Right renal pelvis (tissue), 4 donors: ENCODE measurements around the gene IL2RA. TPM values are rescaled to one million over a fixed set of nuclear protein-coding genes. Genes with fewer than 3 reads are reported as not detected.
"Not testable (repeated sequence)": the region's sequence is repeated elsewhere in the genome, so short reads cannot be mapped to it uniquely, and the experiment has no call there.

Experiments
- DNase-seq, 4 donors: peaks; one replicate each; pipeline ENCODE4 v3.0.0-alpha.2; 2013; ENCODE audit warnings: low read depth in 4 of 4, low spot score in 3 of 4, missing footprints in 1 of 4
- polyA plus RNA-seq, 4 donors: library from polyadenylated mRNA; unstranded; fragments of 120-200 nt; gene quantifications; one replicate each; pipeline ENCODE4 v1.2.1, GENCODE V29; 2013; ENCODE audit not compliant: insufficient read length in 4 of 4

The IL2RA gene
- polyA plus RNA-seq, 4 donors = 0.05 to 0.47 TPM; not detected in 2

- DNase-seq = no peak
These were observed 43.0 kb downstream of the IL2RA start for GRCh38 chr10:6019010-6019782.

DNA sequence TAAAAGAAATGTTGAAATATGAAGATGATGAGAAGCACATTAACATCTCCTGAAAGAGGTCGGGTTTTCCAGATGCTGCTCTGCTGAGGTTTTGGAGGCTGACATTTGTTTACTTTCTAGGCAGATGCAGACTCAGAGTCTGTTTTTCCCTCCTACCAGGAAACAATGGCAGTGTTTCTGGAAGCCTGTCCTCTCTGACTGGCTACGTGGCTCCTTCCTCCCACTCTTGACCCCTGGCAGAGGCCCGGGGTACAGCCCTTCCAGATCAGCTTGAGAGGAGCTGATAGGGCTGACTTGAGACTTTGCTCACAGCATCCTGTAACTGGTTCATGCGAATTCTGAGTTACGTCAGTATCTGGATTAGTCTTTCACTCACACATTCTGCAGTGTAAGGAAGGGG lies 43.7 kb downstream of the IL2RA start:
- no peak for DNase-seq

- DNase-seq = no peak
These were observed 44.3 kb downstream of the IL2RA start for GRCh38 chr10:6017781-6018354.

GRCh38 chr10:6014241-6014761 lies 47.9 kb downstream of the IL2RA start:
- DNase-seq = peak in 3 of 4 donors; percentile 9 to 31 (median 23)

DNA sequence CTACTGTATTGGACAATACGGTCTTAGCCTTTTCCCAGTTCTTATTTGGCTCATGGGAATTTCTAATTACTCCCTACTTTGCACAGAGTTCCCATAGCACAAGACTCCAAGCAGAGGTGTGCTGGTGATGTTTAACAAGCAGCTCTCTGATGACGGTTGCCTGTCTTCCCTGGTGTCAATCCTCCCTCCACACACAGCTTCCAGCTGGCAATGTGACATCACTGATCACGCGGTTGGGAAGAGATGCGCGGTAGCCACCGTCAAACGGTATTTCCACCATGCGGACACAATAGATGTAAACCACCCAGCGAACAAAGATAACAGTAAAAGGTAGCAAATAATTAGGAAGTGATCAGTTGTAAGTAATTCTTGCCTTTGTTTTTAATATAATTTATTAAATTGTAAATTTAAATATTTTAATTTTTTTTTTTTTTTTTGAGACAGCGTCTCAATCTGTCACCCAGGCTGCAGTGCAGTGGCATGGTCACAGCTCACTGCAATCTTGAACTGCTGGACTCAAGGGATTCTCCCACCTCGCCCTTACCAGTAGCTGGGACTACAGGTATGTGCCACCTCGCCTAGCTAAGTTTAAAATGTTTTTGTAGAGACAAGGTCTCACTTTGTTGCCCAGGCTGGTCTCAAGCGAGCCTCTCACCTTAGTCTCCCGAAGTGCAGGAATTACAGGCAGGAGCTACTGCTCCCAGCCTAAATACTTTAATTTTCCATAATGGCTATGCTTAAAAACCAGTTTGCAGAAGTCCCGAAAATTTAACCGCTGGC lies 48.6 kb downstream of the IL2RA start:
- no peak for DNase-seq

DNA sequence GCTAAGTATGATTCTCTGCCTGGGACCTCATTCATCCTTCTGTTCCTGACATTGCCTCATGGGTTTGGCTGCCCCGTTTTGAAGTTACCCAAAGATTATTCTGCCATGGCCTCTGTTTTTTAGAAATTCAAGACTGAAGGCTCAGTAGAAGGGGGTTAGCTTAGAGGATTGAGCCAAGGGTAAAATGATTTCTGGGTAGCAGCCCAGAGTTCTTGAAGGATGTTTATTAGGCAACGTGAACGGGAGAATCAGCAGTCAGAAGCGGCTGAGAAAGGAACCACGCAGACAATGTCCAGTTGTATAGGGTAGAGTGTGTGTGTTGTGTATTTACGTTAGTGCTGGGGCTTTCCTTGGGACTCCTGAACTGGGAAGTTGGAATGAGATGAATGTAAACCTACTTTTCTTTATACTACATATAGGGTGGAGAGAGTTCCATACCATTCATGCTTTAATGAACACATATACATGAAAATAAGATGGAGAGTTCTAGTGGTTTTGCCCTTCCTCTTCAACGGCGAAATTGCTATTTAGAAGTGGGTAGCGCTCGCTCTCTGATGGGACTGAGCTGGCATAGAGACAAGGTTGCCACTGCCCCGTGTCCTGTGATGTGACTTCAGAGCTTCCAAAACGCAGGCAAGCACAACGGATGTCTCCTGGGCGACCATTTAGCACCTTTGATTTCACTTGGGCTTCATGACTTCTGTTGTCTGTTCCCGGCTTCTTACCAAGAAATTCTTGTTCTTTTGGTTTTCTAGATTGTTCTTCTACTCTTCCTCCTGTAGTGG lies 49.9 kb downstream of the IL2RA start:
- DNase-seq = no peak

DNA sequence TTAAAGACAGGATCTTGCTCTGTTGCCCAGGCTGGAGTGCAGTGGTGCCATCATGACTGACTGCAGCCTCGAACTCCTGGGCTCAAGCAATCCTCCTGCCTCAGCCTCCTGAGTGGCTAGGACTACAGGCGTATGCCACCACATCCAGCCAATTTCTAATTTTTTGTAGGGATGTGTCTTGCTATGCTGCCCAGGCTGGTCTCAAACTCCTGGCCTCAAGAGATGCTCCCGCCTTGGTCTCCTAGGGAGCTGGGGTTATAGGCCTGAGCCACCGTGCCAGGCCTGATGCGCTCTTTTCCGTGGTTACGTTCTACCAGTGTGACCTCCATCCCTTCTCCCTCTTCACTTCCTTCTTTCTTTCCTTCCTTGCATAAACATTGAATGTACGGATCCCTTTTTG lies 50.6 kb downstream of the IL2RA start:
- no peak for DNase-seq

DNA sequence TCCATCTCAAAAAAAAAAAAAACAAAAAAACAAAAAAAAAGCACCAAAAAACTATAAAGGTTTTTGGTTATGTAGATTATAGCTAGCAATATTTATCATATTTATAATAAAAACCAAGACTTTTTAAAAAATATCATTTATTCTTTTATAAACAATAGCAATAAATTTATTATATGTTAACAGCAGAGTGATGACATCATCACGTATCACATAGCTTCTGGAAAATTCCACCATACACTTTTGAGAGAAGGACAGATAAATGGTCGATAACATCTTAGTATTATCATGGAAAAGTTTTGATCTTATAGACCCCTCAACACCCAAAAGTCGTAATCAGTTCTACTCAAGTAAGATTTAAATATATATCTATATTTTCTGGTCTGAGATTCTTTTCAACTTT lies 51.6 kb downstream of the IL2RA start:
- DNase-seq = no peak

- no peak for DNase-seq
These were observed 52.2 kb downstream of the IL2RA start for GRCh38 chr10:6009961-6010360.

GRCh38 chr10:6009150-6009549 lies 53.0 kb downstream of the IL2RA start:
- no peak for DNase-seq

- no peak for DNase-seq
These were observed 53.5 kb downstream of the IL2RA start for GRCh38 chr10:6008497-6009142.

- DNase-seq = no peak
These were observed 55.2 kb downstream of the IL2RA start for GRCh38 chr10:6006991-6007390.

DNA sequence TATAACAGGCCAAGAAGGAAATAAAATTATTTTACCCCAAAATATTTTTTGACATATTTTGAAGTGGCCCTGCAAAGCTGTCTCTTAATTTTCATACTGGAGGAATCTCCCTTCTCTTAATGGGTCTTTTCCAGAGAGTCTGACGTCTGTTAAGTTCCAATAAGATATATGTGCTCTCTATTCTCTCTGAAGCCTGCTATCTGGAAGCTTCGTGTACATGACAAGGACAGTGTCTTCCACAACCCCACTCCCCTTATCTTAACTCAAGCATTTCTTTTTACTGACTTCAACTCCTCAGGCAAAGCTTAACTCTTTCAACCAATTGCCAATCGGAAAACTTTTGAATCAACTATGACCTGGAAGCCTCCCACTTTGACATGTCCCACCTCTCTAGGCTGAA lies 55.6 kb downstream of the IL2RA start:
- DNase-seq = no peak

- DNase-seq = no peak
These were observed 56.2 kb downstream of the IL2RA start for GRCh38 chr10:6005856-6006395.

DNA sequence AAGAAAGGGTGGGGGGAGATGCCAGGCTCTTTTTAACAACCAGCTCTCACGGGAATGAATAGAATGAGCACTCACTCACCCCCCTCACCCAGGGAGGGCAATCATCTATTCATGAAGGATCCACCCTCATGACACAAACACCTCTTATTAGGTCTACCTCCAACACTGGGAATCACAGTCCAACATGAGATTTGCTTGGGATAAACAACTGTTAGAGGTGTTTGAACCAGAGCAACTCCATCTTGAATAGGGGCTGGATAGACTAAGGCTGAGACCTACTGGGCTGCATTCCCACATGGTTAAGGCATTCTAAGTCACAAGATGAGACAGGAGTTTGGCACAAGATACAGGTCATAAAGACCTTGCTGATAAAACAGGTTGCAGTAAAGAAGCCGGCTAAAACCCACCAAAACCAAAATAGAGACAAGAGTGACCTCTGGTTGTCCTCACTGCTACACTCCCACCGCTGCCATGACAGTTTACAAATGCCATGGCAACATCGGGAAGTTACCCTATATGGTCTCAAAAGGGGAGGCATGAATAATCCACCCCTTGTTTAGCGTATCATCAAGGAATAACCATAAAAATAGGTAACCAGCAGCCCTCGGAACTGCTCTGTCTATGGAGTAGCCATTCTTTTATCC lies 56.9 kb downstream of the IL2RA start:
- not testable (repeated sequence) for DNase-seq

- no peak for DNase-seq
These were observed 59.2 kb downstream of the IL2RA start for GRCh38 chr10:6002809-6003510.

DNA sequence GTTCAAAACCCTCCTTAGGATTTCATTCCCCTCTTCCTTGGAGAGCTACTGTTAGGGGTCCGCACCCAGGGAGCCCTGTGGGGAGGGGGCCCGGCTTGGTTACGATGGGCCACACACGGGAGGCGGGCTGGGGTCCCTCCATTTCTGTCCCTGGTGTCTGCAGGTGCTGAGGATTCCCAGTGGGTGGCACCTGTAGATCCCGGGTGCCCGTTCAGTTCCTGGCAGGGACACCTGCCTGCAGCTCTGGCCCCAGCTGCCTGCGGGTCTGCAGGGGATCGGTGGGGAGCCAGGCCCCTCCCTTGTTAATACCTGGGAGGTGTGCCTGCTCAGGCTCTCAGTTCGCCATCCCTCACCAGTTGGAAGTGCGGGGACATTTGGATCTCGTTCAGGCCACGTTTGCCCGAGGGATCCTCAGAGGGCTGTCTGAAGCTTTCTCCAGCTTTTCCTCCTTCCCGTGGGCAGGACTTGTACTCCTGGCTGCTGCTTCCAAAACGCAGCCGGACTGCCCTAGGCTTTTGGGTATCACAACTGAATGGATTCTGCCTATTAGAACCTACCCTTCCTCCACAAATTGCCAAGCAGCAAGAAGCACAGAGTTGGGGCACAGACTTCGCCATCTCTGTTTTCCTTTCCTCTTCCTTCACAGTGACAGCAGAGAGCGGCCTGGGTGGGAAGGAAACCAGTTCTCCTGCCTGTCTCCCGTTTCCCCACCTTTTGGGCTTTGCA lies 62.6 kb downstream of the IL2RA start:
- DNase-seq = no peak

- no peak for DNase-seq
These were observed 65.5 kb downstream of the IL2RA start for GRCh38 chr10:5996696-5997095.
